ENCODE data around the gene LSR. TPM values are rescaled to one million over a fixed set of nuclear protein-coding genes. Genes with fewer than 3 reads are reported as not detected.

LSR gene
- total and polyA plus RNA-seq, 5 experiments from 2014 or later = 36.7 to 106 (median 59.9) TPM

GRCh38 chr19:35264268-35265125, 15.7 kb downstream of the LSR start:
- Mint-ChIP-seq H3K27me3 (no peaks in the 10 kb centered on the region), H3K36me3 (peaks cover 0 to 33% (median 0%) of the 10 kb centered on the region in 3 donors), H3K27ac (peak overlapping the region; percentile 74 to 93 (median 86)), H3K9me3 (no peaks in the 10 kb centered on the region), H3K4me1 (peaks cover 14 to 42% (median 37%) of the 10 kb centered on the region in 4 donors), H3K4me3 (peak overlapping the region in 2 of 10 donors; percentile 14 to 41)
- POLR2A ChIA-PET = interaction anchor here (0.6 to 7.7 kb wide), 9 partner anchors 10 to 123 kb away, joined by 3 to 91 read pairs (median 5); partner anchors contain the start of gene FXYD5
- ATAC-seq (no peak), DNase-seq (peak in 1 of 10 donors; percentile 54)

- no peak for ATAC-seq
- H3K27me3 Mint-ChIP-seq = no peaks in the 10 kb centered on the region
- DNase-seq = peak in 1 of 10 donors; percentile 57
- H3K4me3 Mint-ChIP-seq = peak overlapping the region; percentile 66 to 90 (median 79)
- peak overlapping the region; percentile 74 to 93 (median 90) for H3K27ac Mint-ChIP-seq
- POLR2A ChIA-PET = interaction anchor here (0.8 to 7.7 kb wide), 8 partner anchors 11 to 124 kb away, joined by 3 to 91 read pairs (median 6); partner anchors contain the start of gene FXYD5
- H3K9me3 Mint-ChIP-seq = no peaks in the 10 kb centered on the region
- H3K4me1 Mint-ChIP-seq = peaks cover 14 to 42% (median 37%) of the 10 kb centered on the region in 4 donors
- peaks cover 0 to 29% (median 0%) of the 10 kb centered on the region in 3 donors for H3K36me3 Mint-ChIP-seq
These were observed 16.5 kb downstream of the LSR start for GRCh38 chr19:35265126-35265899.

GRCh38 chr19:35265900-35266519, 17.2 kb downstream of the LSR start:
- DNase-seq (peak in 1 of 10 donors; percentile 62), ATAC-seq (no peak)
- H3K4me1 Mint-ChIP-seq = peaks cover 17 to 47% (median 41%) of the 10 kb centered on the region in 4 donors
- peak overlapping the region; percentile 74 to 95 (median 90) for H3K27ac Mint-ChIP-seq
- peak overlapping the region; percentile 66 to 90 (median 79) for H3K4me3 Mint-ChIP-seq
- peaks cover 0 to 35% (median 2%) of the 10 kb centered on the region in 3 donors for H3K36me3 Mint-ChIP-seq
- no peaks in the 10 kb centered on the region for H3K9me3 Mint-ChIP-seq
- no peaks in the 10 kb centered on the region for H3K27me3 Mint-ChIP-seq
- POLR2A ChIA-PET = interaction anchor here (0.5 to 7.7 kb wide), 7 partner anchors 12 to 125 kb away, joined by 3 to 91 read pairs (median 4); partner anchors contain the start of gene FXYD5

GRCh38 chr19:35266520-35267352, 17.9 kb downstream of the LSR start:
- Mint-ChIP-seq H3K4me3 (peak overlapping the region; percentile 72 to 98 (median 96)), H3K27me3 (no peaks in the 10 kb centered on the region), H3K4me1 (peaks cover 18 to 51% (median 43%) of the 10 kb centered on the region in 4 donors), H3K9me3 (no peaks in the 10 kb centered on the region), H3K27ac (peak overlapping the region; percentile 82 to 98 (median 96)), H3K36me3 (peaks cover 0 to 38% (median 4%) of the 10 kb centered on the region in 3 donors)
- ATAC-seq (no peak), DNase-seq (peak in 2 of 10 donors; percentile 13 to 63)
- POLR2A ChIA-PET = interaction anchor here (0.5 to 7.7 kb wide), 10 partner anchors 12 to 126 kb away, joined by 3 to 91 read pairs (median 6); partner anchors contain the start of gene FXYD7

GRCh38 chr19:35267353-35267817, 18.6 kb downstream of the LSR start:
- Mint-ChIP-seq H3K36me3 (peaks cover 0 to 45% (median 4%) of the 10 kb centered on the region in 3 donors), H3K9me3 (no peaks in the 10 kb centered on the region), H3K4me3 (peak overlapping the region; percentile 89 to 98 (median 96)), H3K4me1 (peaks cover 22 to 56% (median 49%) of the 10 kb centered on the region in 4 donors), H3K27me3 (no peaks in the 10 kb centered on the region), H3K27ac (peak overlapping the region; percentile 88 to 98 (median 97))
- ATAC-seq = peak; percentile 17 to 19
- POLR2A ChIA-PET = interaction anchor here (0.8 to 7.7 kb wide), 17 partner anchors 13 to 125 kb away, joined by 3 to 91 read pairs (median 5); partner anchors contain the start of gene FXYD7
- peak in 7 of 10 donors; percentile 23 to 73 (median 37) for DNase-seq

GRCh38 chr19:35267818-35268535, 19.2 kb downstream of the LSR start:
- Mint-ChIP-seq H3K4me3 (peak overlapping the region; percentile 89 to 98 (median 96)), H3K27ac (peak overlapping the region; percentile 88 to 98 (median 97)), H3K9me3 (no peaks in the 10 kb centered on the region), H3K4me1 (peaks cover 22 to 58% (median 53%) of the 10 kb centered on the region in 4 donors), H3K36me3 (peaks cover 0 to 50% (median 4%) of the 10 kb centered on the region in 3 donors), H3K27me3 (no peaks in the 10 kb centered on the region)
- POLR2A ChIA-PET = interaction anchor here (0.7 to 7.7 kb wide), 23 partner anchors 14 to 172 kb away, joined by 3 to 91 read pairs (median 4); partner anchors contain the start of genes FXYD5 and FXYD7
- DNase-seq (peak; percentile 53 to 86 (median 79)), ATAC-seq (peak; percentile 51 to 60)

GRCh38 chr19:35268536-35269437, 20.0 kb downstream of the LSR start, which contains the start of gene USF2:
USF2 (plus strand) TSS chr19:35268962; CDS start chr19:35269102, 140 bp downstream.
- POLR2A ChIA-PET = interaction anchor here (0.6 to 7.7 kb wide), 24 partner anchors 12 to 227 kb away, joined by 3 to 91 read pairs (median 4); partner anchors contain the start of genes FXYD5, FXYD7 and LSR
- Mint-ChIP-seq H3K9me3 (no peaks in the 10 kb centered on the region), H3K27ac (peak within 1 kb of the TSS; percentile 88 to 98 (median 97)), H3K4me3 (peak within 1 kb of the TSS; percentile 89 to 98 (median 96)), H3K27me3 (no peaks in the 10 kb centered on the region), H3K4me1 (peaks cover 22 to 62% (median 57%) of the 10 kb centered on the region in 4 donors), H3K36me3 (peaks cover 0 to 51% (median 4%) of the 10 kb centered on the region in 3 donors)
- peak; percentile 38 to 46 for ATAC-seq
- peak; percentile 34 to 82 (median 58) for DNase-seq

- peaks cover 0 to 55% (median 4%) of the 10 kb centered on the region in 3 donors for H3K36me3 Mint-ChIP-seq
- DNase-seq = peak; percentile 54 to 87 (median 66)
- POLR2A ChIA-PET = interaction anchor here (0.7 to 7.7 kb wide), 9 partner anchors 12 to 127 kb away, joined by 3 to 91 read pairs (median 6); partner anchors contain the start of genes FXYD7 and LSR
- H3K4me1 Mint-ChIP-seq = peaks cover 25 to 57% (median 52%) of the 10 kb centered on the region in 4 donors
- H3K27me3 Mint-ChIP-seq = no peaks in the 10 kb centered on the region
- H3K27ac Mint-ChIP-seq = peak overlapping the region in 9 of 10 donors; percentile 62 to 90 (median 83)
- H3K9me3 Mint-ChIP-seq = no peaks in the 10 kb centered on the region
- H3K4me3 Mint-ChIP-seq = peak overlapping the region; percentile 64 to 89 (median 72)
- ATAC-seq = peak; percentile 52 to 62
These were observed 20.8 kb downstream of the LSR start for GRCh38 chr19:35269438-35270117.

- Mint-ChIP-seq H3K4me3 (peak overlapping the region; percentile 64 to 89 (median 72)), H3K9me3 (no peaks in the 10 kb centered on the region), H3K4me1 (peaks cover 21 to 50% (median 46%) of the 10 kb centered on the region in 4 donors), H3K36me3 (peaks cover 0 to 56% (median 5%) of the 10 kb centered on the region in 3 donors), H3K27ac (peak overlapping the region in 9 of 10 donors; percentile 57 to 90 (median 81)), H3K27me3 (no peaks in the 10 kb centered on the region)
- ATAC-seq (no peak), DNase-seq (no peak)
- POLR2A ChIA-PET = interaction anchor here (0.9 to 1.7 kb wide), 2 partner anchors 11 to 76 kb away, joined by 4 to 6 read pairs; no protein-coding TSS in a partner anchor
These were observed 21.6 kb downstream of the LSR start for GRCh38 chr19:35270381-35270811.
